ENCODE data around the gene KITLG.
A peak's percentile ranks its signal among the peaks of the same experiment; 100 is the strongest.
"Not testable (repeated sequence)": the region's sequence is repeated elsewhere in the genome, so short reads cannot be mapped to it uniquely, and the experiment has no call there.

KITLG gene

DNA sequence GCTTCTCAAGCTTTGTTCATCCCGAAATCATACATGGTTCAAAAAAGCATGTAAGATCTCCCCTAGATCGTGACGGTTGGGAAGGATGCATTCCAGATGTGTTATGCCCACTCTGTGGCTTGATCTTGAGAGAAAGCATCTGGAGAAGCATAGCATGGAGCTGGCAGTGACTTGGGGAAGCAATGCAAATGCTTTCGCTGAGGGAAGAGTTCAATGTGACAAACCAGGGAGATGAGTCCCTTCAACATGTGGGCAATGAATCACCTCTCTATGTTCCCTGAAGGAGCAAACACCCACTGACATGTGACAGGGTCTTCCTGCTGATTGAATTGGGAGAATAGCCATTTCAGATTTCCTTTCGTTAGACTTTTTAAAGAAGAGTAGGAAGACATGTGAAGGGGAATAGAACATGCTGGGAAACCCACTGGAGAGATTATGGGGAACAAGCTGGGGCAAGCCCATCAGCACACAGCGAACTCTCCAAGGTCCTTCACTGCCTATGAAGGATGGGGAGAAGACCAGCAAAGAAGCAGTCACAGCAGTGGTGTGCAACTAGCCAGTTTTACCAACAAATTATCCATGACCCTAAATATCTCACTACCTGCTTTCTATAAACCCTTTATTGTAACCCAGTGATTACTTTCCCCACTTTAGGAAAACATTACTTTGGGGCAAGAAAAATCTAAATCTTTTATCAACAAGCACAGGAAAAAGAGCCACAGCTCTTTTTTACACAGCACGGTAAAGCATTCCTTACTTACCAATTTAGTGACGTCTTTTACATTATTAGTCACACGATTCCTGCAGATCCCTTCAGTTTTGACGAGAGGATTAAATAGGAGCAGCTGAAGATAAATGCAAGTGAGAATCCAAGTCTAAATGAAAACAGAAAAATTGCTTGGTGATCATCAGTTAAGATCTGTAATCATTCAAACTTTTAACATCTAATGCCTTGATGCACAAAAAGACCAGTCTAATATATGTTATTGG lies 35.0 kb downstream of the KITLG start:
- DNase-seq (ENCODE audit: low read depth) = no peak

DNA sequence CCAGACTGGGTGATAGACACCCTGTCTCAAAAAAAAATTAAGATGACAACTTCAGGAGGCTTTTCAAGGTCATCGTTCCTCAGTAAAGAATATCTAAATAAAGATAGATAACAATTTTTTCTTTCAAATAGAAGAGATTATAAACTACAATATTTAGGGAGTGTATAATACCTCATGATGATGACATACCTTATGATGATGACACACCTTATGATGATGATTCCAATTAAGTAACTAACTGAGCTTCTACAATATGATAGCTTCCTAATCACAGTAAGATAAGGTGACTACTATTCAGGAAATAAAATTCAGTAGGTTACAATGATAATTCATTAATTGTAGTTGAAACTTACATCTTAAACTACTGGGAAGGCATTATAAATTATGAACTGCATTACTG lies 40.4 kb downstream of the KITLG start:
- DNase-seq (ENCODE audit: low read depth) = no peak

DNA sequence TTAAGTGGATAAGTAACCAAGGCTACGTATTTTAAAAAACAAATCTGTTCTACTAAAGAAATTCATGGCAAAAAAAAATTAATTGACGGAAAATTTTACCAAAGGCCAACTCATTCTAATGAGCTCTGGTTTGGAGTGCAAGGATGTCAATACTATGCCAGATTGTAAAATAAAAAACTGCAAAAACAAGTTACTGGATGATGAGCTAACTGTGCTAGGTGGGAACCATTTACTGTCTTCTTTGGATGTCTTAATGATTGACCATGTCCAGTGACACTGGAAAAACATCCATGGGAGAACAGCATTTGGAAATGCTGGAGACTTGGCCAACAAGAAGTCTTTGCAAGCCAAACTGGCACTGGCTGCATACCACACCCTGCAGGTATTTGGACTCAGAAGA lies 41.6 kb downstream of the KITLG start:
- no peak for DNase-seq (ENCODE audit: low read depth)

DNA sequence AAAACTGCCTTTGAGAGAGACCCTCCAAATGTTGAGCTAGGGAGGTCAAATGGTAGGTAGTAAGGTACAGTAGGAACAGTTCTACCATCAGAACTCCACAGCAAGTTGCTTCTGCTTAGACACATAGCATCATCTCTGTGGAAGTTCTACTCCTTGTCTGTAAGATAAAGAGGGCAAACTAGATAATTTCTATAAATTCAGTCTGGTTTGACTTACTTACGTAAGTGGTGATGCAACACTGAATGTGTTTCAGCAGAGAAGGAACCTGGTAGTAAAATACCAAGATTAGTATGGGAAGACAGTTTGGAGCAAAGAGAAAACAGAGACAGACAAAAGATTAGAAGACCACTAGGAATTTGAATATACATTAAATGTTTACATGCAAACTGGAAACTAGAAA lies 42.0 kb downstream of the KITLG start:
- DNase-seq (ENCODE audit: low read depth) = peak; percentile 28

DNA sequence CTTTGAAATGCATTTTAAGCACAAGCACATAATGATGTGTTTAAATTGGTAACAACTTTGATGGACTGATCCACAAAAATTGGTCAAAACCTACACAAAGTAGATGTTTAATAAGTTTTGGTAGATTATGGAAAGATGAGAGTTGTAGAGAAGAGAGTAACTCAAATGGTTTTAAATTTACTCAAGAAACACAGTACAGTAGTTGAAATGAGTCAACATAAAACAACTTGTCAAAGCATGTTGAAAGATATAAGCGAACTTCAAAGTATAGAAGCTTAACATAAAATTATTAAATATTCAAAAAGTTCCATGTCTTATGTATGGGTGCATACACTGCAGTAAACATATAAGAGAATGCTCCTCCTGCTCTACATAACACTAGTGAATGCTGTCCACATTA lies 49.4 kb downstream of the KITLG start:
- no peak for DNase-seq (ENCODE audit: low read depth)

DNA sequence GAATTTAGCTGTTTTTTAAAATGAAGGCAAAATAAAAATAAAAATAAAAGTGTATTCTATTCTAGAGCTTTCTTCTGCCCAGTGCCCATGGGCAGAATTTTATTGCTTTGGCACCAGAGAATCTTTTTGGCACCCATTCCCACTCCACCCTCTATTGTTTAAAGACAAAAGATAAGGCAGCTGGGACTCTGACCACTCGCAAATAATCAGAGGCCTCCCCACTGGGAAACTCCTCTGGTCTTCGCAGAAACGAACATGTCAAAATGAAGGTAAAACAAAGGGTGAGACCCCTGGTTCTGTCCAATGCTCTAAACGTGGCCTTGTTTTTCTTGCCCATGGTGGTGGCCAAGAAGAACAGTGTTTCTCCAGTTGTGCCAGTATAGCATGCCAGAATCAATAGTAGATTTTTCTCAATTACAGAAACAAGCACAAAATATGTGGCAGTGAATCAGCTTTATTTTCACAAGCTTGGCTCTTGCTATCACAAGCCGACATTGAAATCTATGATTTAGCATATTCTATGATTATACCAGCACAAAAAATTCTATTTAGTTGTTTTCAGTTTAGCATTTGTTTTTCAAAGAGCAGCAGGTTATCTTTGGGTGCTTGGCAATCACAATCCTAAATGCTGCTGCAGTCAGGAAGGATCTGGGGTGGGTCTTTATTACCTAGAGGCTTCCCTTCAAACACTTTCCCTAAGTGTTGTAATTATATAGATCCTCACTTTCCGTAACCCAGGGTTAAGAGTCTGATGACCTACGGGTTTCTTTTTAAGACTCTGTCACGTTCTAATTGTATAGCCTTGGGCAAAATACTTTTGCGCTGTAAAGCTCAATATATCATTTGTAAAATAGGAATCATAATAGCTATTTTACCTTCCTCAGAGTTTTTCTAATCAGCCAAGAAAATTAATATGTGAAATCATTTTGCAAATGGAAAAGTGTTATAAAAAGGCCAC lies 50.5 kb downstream of the KITLG start:
- DNase-seq (ENCODE audit: low read depth) = no peak

DNA sequence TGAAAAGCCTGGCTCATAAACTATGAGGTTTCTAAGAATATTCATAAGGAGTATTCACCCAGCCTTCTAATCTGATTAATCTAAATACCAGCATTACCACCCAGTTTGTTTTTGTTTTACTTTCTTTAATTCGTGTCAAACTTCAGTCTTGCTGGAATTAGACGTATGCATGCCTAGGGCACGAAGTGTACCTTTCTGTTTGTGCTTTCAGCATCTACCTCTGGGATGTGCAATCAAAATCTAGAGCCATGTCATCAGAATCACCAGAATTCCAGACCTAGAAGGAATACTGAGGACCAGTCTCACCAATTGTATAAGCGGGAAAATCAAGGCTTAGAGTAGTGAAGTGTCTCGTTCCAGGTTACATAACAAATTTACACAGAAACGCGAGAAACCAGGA lies 57.3 kb downstream of the KITLG start:
- DNase-seq (ENCODE audit: low read depth) = no peak

DNA sequence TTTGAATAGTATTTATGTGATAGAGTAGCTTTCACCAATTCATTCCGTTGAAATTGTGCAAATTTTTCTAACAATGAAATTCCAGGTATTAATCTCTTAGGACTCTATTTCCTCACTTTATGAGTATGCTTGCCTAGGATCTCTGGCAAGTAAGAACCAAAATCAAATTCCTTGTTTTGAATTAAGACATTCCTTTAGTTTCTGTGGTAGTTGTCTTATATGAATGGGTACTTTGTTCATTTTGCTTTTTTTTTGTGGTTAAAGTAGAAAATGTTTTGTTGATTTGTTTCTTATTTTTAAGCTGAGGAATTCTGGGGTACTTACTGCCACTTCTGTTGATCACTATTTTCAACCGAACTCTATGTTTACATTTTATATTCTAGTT lies 59.8 kb downstream of the KITLG start:
- DNase-seq (ENCODE audit: low read depth) = no peak

DNA sequence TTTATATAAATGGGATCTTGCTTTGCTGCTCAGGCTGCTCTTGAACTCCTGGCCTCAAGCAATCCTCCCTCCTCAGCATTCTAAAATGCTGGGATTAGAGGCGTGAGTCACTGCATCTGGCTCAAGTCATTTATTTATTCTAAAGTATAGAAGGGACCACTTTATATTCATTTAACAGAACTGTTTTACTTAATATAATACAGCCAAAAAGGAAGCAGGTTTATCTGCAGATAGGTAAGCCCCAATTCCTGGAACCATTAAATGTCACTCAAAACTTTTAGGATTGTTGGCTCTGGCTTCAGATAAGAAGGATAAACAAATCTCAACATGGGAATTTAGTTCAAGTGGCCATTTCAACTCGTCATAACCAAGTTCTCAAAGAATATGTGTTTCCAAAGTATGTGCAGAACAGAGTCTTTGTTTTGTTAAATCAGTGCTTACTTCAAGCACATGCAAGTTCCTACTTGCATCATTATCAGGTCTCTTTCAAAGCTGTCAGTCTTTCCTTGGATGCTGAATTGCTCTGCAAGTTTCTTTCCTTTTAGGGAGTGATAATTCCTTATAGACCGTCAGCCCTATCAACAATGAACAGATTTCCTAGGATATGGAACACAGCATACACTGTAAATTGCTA lies 60.4 kb downstream of the KITLG start:
- DNase-seq (ENCODE audit: low read depth) = peak; percentile 47

DNA sequence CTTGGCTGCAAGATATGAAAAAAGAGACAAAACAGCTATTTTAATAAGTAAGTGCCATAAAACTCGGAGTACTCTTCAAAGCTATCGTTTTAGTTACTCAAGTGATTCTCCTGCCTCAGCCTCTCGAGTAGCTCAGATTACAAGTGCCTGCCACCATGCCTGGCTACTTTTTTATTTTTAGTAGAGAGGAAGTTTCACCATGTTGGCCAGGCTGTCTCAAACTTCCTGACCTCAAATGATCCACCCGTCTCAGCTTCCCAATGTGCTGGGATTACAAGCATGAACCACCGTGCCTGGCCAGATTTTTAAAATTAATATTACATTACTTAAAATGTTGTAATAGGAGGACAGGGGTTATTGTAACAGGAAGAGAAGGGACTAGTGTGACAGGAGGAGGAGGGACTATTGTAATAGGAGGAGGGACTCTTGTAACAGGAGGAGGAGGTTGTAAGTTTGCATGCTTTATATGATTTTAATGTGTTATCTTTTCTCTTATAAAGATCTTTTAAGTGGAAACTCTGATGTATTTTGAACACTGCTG lies 61.3 kb downstream of the KITLG start:
- DNase-seq (ENCODE audit: low read depth) = no peak

DNA sequence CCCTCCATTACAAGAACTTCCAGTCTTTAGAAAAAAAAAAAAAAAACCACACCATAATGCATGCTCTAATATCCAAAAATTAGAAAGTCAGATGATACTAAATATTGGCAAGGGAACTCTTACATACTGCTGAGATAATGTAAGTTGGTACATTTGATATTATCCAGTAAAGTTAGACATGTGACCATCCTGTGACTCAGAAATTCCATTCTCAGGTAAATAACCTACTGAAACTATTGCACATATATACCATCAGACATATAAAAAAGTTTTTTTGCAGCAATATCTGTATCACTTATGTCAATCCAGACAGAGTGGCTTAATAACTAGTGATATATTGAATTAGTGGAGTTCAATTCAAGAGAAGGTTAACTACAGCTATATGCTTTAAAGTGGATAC lies 63.5 kb downstream of the KITLG start:
- DNase-seq (ENCODE audit: low read depth) = no peak

DNA sequence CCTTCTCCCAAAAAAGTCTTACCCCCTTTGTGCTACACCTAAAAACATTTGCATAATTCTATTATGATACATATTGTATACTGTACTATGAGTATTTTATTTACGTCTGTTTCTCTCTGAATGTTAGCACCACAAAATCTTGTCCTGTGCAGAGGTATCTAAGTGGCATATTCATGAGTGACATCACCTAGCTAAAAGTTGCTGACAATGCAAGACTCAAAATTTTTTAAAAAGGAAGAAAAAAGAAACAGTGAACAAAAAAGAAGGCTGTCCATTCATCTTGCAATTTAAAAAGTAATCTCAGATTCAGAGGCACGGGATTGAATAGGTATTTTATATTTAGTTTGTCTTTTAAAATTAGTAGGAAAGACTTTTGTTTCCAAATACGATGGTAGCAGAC lies 69.4 kb downstream of the KITLG start:
- DNase-seq (ENCODE audit: low read depth) = no peak

DNA sequence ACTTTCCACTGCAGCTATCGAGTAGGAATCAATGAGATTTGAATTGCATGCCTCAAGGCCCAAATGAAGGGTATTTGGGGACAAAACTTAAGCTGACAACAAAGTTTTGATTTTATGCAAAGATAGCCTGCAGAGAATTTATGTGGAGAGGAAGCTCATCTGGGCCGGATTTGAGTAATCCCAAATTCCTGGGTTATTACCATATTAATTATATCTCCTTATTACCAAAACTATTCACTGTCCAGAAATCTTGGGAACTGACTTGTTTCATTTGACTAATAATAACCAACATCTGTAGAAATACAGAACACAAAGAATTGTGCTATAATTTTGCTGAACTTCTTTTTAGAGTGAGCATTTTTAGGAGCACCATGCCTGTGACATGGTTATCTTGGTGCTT lies 70.4 kb downstream of the KITLG start:
- DNase-seq (ENCODE audit: low read depth) = no peak

DNA sequence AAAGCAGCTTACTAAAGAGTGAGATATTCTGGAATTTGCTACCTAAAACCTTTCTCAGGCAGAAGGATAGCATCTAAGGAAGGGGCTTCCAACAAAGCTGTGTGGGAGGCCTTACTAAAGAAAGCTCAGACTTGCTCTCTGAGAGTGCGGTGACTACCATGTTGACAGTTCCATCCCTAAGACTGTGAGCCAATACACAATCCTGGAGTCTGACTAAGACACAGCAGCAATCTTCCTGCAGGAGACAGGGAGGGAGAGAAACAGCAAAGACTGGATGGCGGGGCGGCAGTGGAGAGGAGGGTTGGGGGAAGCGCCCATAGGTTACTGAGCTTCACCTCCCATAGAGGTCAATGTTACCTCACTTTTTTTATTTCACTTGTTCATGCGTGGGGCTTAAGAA lies 70.9 kb downstream of the KITLG start:
- no peak for DNase-seq (ENCODE audit: low read depth)

DNA sequence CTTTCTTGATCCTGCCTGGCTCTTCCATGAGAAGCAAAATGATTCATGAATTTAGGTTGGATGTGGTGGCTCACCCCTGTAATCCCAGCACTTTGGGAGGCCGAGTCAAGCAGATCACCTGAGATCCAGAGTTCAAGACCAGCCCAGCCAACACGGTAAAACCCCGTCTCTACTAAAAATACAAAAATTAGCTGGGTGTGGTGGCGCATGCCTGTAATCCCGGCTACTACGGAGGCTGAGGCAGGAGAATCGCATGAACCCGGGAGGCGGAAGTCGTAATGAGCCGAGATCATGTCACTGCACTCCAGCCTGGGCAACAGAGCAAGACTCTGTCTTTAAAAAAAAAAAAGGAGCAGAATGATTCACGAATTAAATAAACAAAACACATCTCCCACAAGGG lies 72.4 kb downstream of the KITLG start:
- DNase-seq (ENCODE audit: low read depth) = not testable (repeated sequence)

DNA sequence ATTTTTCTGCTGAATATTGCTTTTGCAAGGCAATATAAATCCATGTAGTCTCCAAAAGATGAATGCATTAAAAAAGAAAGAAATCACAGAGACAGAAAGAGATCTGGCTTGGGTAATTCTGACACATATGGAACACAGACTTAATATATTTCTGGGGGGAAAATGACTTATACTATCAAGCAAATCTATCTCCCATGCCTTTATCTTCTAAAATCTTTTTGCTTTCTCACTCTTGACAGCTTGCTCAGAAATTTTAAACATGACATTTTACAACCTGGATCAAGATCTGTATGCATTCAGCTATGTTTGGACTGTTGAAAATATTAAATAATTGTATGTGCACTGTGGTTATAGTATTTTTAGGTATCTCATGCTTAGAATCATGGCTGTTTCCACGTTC lies 73.0 kb downstream of the KITLG start:
- DNase-seq (ENCODE audit: low read depth) = no peak

DNA sequence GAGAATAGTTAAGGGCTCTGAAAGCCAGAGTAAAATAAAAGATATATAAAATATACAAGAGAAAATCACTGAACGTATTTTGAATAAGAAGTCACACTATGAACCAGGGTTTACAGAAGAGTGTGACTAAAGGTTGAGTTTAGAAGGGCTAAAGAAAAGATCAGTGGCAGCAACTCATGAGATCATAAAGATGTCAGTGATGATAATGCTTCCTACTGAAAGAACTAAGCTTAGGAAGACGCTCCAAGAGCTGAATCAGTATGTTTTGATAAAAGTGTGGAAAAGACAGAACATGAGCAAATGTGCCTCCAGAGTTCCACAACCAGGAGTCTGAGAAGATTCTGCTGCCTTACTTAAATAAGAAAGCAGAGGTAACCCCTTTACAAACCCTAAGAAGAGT lies 74.6 kb downstream of the KITLG start:
- no peak for DNase-seq (ENCODE audit: low read depth)

DNA sequence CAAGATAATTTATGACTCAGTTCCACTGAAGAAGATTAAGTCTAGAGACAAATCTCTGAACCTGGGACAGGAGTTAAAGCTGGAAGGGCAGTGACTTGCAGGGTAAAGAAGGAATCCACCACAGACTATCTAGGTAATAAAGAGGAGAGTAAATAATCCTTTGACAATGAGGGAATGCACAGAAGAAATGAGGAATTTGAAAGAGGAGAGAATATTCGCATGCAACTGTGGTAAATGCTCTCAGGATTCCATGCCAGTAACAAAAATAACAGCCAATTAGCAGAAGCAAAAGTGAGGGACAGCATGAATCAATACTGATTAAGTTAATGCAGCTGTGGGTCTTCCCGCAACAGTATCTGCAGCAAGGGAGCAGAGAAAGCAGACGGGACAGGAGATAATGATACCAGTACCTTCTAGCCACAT lies 77.0 kb downstream of the KITLG start:
- DNase-seq (ENCODE audit: low read depth) = no peak

DNA sequence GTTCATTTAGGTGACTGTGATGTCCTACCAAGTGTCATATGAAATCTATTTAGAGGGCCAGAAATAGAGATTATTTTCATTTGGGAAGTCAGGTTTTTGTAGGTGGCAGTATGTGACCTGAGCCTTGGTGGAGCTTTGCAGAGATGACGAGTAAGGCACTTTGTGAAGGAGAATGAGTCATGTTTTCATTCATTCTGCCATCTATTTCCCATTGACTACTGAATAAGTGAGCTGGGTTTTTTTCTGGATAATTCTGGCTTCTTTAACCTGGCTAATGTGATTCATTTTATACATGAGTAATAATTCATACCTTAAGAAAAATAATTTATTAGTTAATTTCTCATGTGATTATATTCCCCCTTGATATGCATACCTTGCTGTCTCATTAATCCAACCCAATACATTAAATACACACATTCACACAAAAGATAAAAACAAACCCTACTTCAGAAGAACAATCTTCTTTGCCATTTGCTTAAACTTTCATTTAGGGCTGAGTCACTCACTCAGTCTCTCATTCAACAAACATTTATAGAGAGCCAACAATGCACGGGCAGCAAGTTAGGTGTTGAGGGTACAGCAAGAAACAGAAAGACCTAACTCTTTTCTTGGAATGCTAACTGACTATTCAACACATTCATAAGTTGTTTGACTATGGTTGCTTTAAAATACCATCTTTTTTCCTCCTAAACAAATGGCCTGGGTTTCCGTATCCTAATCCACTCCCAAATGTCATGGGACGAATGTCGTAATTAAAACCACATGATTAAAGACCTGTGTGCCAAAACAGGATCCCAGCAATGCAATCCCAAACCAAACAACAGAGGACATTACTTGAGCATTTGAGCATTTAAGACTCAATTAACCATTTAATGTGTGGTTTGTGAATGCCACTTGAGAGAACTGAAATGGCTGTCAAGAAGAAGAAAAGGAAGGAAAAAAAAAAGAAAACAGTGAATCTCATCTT lies 78.0 kb downstream of the KITLG start:
- DNase-seq (ENCODE audit: low read depth) = peak; percentile 38

DNA sequence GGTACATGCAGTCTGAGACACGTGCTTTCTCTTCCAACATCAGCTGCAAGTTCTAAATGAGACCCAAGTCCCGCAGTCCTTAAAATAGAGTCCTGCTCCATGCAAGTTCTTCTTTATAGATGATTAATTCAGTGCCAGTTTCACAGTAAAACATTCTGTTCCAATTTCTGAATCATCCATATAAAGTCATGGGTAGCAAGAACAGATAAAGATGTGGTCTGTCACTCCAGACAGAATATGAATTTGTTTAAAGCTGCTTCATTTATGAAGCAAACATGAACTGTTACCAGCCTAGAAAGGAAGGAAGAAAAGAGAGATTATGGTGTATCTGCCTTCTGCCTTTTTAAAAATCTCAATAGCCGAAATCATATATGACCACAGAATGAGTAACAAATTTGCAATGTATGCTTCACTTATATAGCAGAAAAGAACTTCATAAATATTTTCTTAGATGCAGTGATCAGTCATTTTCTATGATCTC lies 83.3 kb downstream of the KITLG start:
- DNase-seq (ENCODE audit: low read depth) = no peak

DNA sequence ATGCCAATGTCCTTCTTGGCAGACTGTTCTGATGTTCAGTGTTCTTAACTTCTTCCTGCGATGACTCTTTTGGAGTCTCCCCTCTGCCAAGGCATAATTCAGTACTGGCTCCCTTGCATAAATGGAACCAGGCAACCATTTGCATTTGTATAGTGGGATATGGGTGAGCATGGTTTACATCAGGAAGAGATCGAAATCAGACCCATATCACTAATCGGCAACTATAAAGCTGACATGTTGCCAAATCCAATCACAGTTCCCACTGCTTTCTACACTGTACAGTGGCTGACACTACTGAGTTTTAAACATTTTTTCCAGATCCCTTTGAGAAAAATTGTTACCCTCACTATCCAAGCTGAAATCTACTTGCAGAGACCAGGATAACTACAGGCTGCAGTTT lies 83.8 kb downstream of the KITLG start:
- DNase-seq (ENCODE audit: low read depth) = no peak

All from iris pigment epithelial cell (primary cell).